ENCODE measurements around the gene C8A. TPM values are rescaled to one million over a fixed set of nuclear protein-coding genes. Genes with fewer than 3 reads are reported as not detected.

C8A gene
- total RNA-seq, 1 experiment from 2014 or later: not detected

GRCh38 chr1:56863265-56863992, 8.8 kb downstream of the C8A start:
- no peaks in the 10 kb centered on the region; the same call in 1 of the 2 replicates for H3K9me3 ChIP-seq
- no peaks in the 10 kb centered on the region for H3K36me3 ChIP-seq
- no peaks in the 10 kb centered on the region for H3K27me3 ChIP-seq
- H3K4me3 ChIP-seq: no peak overlapping the region
- DNase-seq: no peak

GRCh38 chr1:56864430-56864829, 9.8 kb downstream of the C8A start:
- Histone ChIP-seq H3K27me3 (no peaks in the 10 kb centered on the region), H3K4me3 (no peak overlapping the region), H3K36me3 (no peaks in the 10 kb centered on the region), H3K9me3 (no peaks in the 10 kb centered on the region; the same call in 1 of the 2 replicates)
- DNase-seq: no peak

GRCh38 chr1:56866656-56867055, 12.1 kb downstream of the C8A start:
- peak; percentile 33 for DNase-seq
- Histone ChIP-seq H3K36me3 (no peaks in the 10 kb centered on the region), H3K27me3 (no peaks in the 10 kb centered on the region), H3K9me3 (no peaks in the 10 kb centered on the region; the same call in 1 of the 2 replicates), H3K4me3 (no peak overlapping the region)

- no peaks in the 10 kb centered on the region; the same call in 1 of the 2 replicates for H3K9me3 ChIP-seq
- H3K36me3 ChIP-seq: no peaks in the 10 kb centered on the region
- H3K4me3 ChIP-seq: no peak overlapping the region
- no peak for DNase-seq
- no peaks in the 10 kb centered on the region for H3K27me3 ChIP-seq
These were observed 12.9 kb downstream of the C8A start for GRCh38 chr1:56867491-56867890.

- Histone ChIP-seq H3K36me3 (no peaks in the 10 kb centered on the region), H3K4me3 (no peak overlapping the region), H3K9me3 (no peaks in the 10 kb centered on the region; the same call in 1 of the 2 replicates), H3K27me3 (no peaks in the 10 kb centered on the region)
- no peak for DNase-seq
These were observed 14.2 kb downstream of the C8A start for GRCh38 chr1:56868761-56869160.

GRCh38 chr1:56872597-56872996, 18.0 kb downstream of the C8A start:
- Histone ChIP-seq H3K9me3 (no peaks in the 10 kb centered on the region), H3K27me3 (no peaks in the 10 kb centered on the region), H3K4me3 (no peak overlapping the region), H3K36me3 (no peaks in the 10 kb centered on the region)
- DNase-seq: no peak

GRCh38 chr1:56873213-56873612, 18.6 kb downstream of the C8A start:
- no peak overlapping the region for H3K4me3 ChIP-seq
- H3K27me3 ChIP-seq: no peaks in the 10 kb centered on the region
- no peaks in the 10 kb centered on the region for H3K36me3 ChIP-seq
- no peaks in the 10 kb centered on the region for H3K9me3 ChIP-seq
- DNase-seq: no peak

GRCh38 chr1:56874689-56875088, 20.1 kb downstream of the C8A start:
- Histone ChIP-seq H3K4me3 (no peak overlapping the region), H3K27me3 (no peaks in the 10 kb centered on the region), H3K9me3 (no peaks in the 10 kb centered on the region), H3K36me3 (no peaks in the 10 kb centered on the region)
- no peak for DNase-seq

- DNase-seq: no peak
- no peaks in the 10 kb centered on the region for H3K27me3 ChIP-seq
- H3K9me3 ChIP-seq: no peaks in the 10 kb centered on the region
- H3K36me3 ChIP-seq: no peaks in the 10 kb centered on the region
- H3K4me3 ChIP-seq: no peak overlapping the region
These were observed 23.4 kb downstream of the C8A start for GRCh38 chr1:56877973-56878372.

GRCh38 chr1:56880774-56881173, 26.2 kb downstream of the C8A start:
- Histone ChIP-seq H3K4me3 (no peak overlapping the region), H3K27me3 (no peaks in the 10 kb centered on the region), H3K36me3 (no peaks in the 10 kb centered on the region), H3K9me3 (no peaks in the 10 kb centered on the region)
- no peak for DNase-seq

- no peaks in the 10 kb centered on the region for H3K27me3 ChIP-seq
These were observed 26.8 kb downstream of the C8A start for GRCh38 chr1:56881417-56881816.

GRCh38 chr1:56890229-56890628, 35.6 kb downstream of the C8A start:
- Histone ChIP-seq H3K27me3 (no peaks in the 10 kb centered on the region), H3K36me3 (no peaks in the 10 kb centered on the region), H3K9me3 (no peaks in the 10 kb centered on the region), H3K4me3 (no peak overlapping the region)
- no peak for DNase-seq

More at GRCh38 chr1:56881417-56881816, 26.8 kb downstream of the C8A start:
- Histone ChIP-seq H3K36me3 (no peaks in the 10 kb centered on the region), H3K9me3 (no peaks in the 10 kb centered on the region), H3K4me3 (no peak overlapping the region)
- DNase-seq: no peak

GRCh38 chr1:56894014-56894413, 39.4 kb downstream of the C8A start:
- Histone ChIP-seq H3K36me3 (no peaks in the 10 kb centered on the region), H3K4me3 (no peak overlapping the region), H3K27me3 (no peaks in the 10 kb centered on the region), H3K9me3 (no peaks in the 10 kb centered on the region)
- DNase-seq: no peak

GRCh38 chr1:56897150-56898004, 42.8 kb downstream of the C8A start:
- H3K36me3 ChIP-seq: no peaks in the 10 kb centered on the region
- H3K27me3 ChIP-seq: no peaks in the 10 kb centered on the region
- DNase-seq: peak; percentile 4
- no peaks in the 10 kb centered on the region for H3K9me3 ChIP-seq
- no peak overlapping the region for H3K4me3 ChIP-seq

GRCh38 chr1:56898005-56898373, 43.4 kb downstream of the C8A start:
- Histone ChIP-seq H3K4me3 (no peak overlapping the region), H3K9me3 (no peaks in the 10 kb centered on the region), H3K27me3 (no peaks in the 10 kb centered on the region), H3K36me3 (no peaks in the 10 kb centered on the region)
- no peak for DNase-seq

GRCh38 chr1:56898879-56899278, 44.3 kb downstream of the C8A start:
- H3K4me3 ChIP-seq: no peak overlapping the region
- H3K36me3 ChIP-seq: no peaks in the 10 kb centered on the region
- H3K9me3 ChIP-seq: no peaks in the 10 kb centered on the region
- no peak for DNase-seq
- H3K27me3 ChIP-seq: no peaks in the 10 kb centered on the region

- H3K36me3 ChIP-seq: no peaks in the 10 kb centered on the region
- H3K9me3 ChIP-seq: no peaks in the 10 kb centered on the region
- no peaks in the 10 kb centered on the region for H3K27me3 ChIP-seq
- DNase-seq: no peak
- H3K4me3 ChIP-seq: no peak overlapping the region
These were observed 47.1 kb downstream of the C8A start for GRCh38 chr1:56901716-56902115.

- DNase-seq: no peak
- no peak overlapping the region for H3K4me3 ChIP-seq
- H3K9me3 ChIP-seq: no peaks in the 10 kb centered on the region
- no peaks in the 10 kb centered on the region for H3K27me3 ChIP-seq
- H3K36me3 ChIP-seq: no peaks in the 10 kb centered on the region
These were observed 49.2 kb downstream of the C8A start for GRCh38 chr1:56903778-56904177.
